HCT116 (cell line): ENCODE results near the gene IRAG1. TPM values are rescaled to one million over a fixed set of nuclear protein-coding genes. Genes with fewer than 3 reads are reported as not detected.

Source experiments
- ATAC-seq: fragments of 200-7000 bp; cut with Tn5 transposase; 2 replicates; pipeline ENCODE4 v1.9.1; 2020; ENCODE audit warnings: mild to moderate bottlenecking, moderate library complexity
- BruUV-seq: library from RNA; stranded (reverse); fragments of 400-500 nt; replicated peaks from 2 replicates; lab custom pipeline; 2021; lab: Mats Ljungman, UMichigan
- CTCF ChIA-PET: fragments of 300-600 bp; sonication (Branson Sonifier 250); formaldehyde crosslinking; loops from one replicate; lab custom pipeline; 2021; ENCODE audit warnings: antibody characterized with exemption; lab: Charles Lee
- POLR2A ChIA-PET: fragments of 300-600, 350-600 bp; sonication (Branson Sonifier 250); formaldehyde crosslinking; loops from one replicate; lab custom pipeline; 2021; ENCODE audit warnings: antibody characterized with exemption; lab: Charles Lee
- RAD21 ChIA-PET, 2 experiments: fragments of 300-600 bp; sonication (Branson Sonifier 250); formaldehyde crosslinking; loops; one replicate each; lab custom pipeline; 2023; ENCODE audit warnings: low total read pairs in 2 of 2; ENCODE audit not compliant: uncharacterized antibody in 2 of 2, unreplicated experiment in 2 of 2, low non-redundant PET in 1 of 2; lab: Charles Lee
- DNase-seq: peaks from one replicate; pipeline ENCODE4 v3.0.0-alpha.2; 2010; ENCODE audit warnings: low read depth, low spot score
- H2AFZ ChIP-seq: fragments of 200-600 bp; shearing (Covaris generic), sonication (generic); 2 replicates; pipeline ENCODE4 v1.6.1; 2017; ENCODE audit warnings: low read depth, mixed run types, mixed read lengths, antibody characterized with exemption, low read length; ENCODE audit not compliant: poor library complexity, severe bottlenecking
- H3K27ac ChIP-seq: 2 replicates; pipeline ENCODE4 v1.5.1; 2012; ENCODE audit warnings: low read depth, low read length
- H3K27me3 ChIP-seq: fragments of 200-600 bp; sonication (generic); 2 replicates; pipeline ENCODE4 v1.6.1; 2016; ENCODE audit warnings: mixed run types, low read length, mixed read lengths; ENCODE audit not compliant: insufficient read depth
- H3K36me3 ChIP-seq, 2 experiments: fragments of 200-500 bp in 1 of 2; fragments of 200-600 bp in 1 of 2; sonication (Bioruptor generic) in 1 of 2; sonication (generic) in 1 of 2; 2 replicates each; pipeline versions ENCODE4 v1.5.1 to v1.6.1; 2014 to 2016; ENCODE audit warnings: low read length in 2 of 2, inconsistent platforms in 1 of 2, mixed read lengths in 1 of 2, mixed run types in 1 of 2; ENCODE audit not compliant: insufficient read depth in 2 of 2, control insufficient read depth in 1 of 2
- H3K4me1 ChIP-seq, 2 experiments: fragments of 200-600 bp in 1 of 2; sonication (generic) in 1 of 2; 2 replicates each; pipeline versions ENCODE4 v1.5.1 to v1.6.1; 2012 to 2017; ENCODE audit warnings: low read length in 2 of 2, inconsistent platforms in 1 of 2, mild to moderate bottlenecking in 1 of 2, mixed read lengths in 1 of 2, mixed run types in 1 of 2, moderate library complexity in 1 of 2; ENCODE audit not compliant: insufficient read depth in 2 of 2, control insufficient read depth in 1 of 2
- H3K4me2 ChIP-seq: fragments of 200-600 bp; sonication (generic); 2 replicates; pipeline ENCODE4 v1.6.1; 2017; ENCODE audit warnings: mixed run types, low read length, mixed read lengths
- H3K4me3 ChIP-seq, 2 experiments: fragments of 200-600 bp in 1 of 2; sonication (generic) in 1 of 2; replicated peaks in 1 of 2; 2 replicates each; pipeline ENCODE4 v1.5.1; 2011 to 2016; ENCODE audit warnings: low read length in 2 of 2, control low read depth in 1 of 2, low read depth in 1 of 2, mild to moderate bottlenecking in 1 of 2, mixed read lengths in 1 of 2, mixed run types in 1 of 2
- H3K79me2 ChIP-seq: fragments of 200-600 bp; sonication (generic); 2 replicates; pipeline ENCODE4 v1.6.1; 2017; ENCODE audit warnings: mild to moderate bottlenecking, mixed run types, low read length, moderate library complexity, mixed read lengths; ENCODE audit not compliant: insufficient read depth
- H3K9ac ChIP-seq: fragments of 200-600 bp; sonication (generic); 2 replicates; pipeline ENCODE4 v1.6.1; 2016; ENCODE audit warnings: low read length, mixed read lengths
- H3K9me2 ChIP-seq: fragments of 200-600 bp; sonication (generic), shearing (Covaris generic); 2 replicates; pipeline ENCODE4 v1.6.1; 2017; ENCODE audit warnings: mixed run types, mild to moderate bottlenecking, moderate library complexity; ENCODE audit not compliant: insufficient read depth
- H3K9me3 ChIP-seq, 2 experiments: fragments of 200-500 bp in 1 of 2; fragments of 200-600 bp in 1 of 2; sonication (Bioruptor generic) in 1 of 2; sonication (generic) in 1 of 2; 2 replicates each; pipeline ENCODE4 v1.6.1; 2014 to 2017; ENCODE audit warnings: low read length in 2 of 2, mixed read lengths in 2 of 2, inconsistent platforms in 1 of 2, low read depth in 1 of 2, mild to moderate bottlenecking in 1 of 2, mixed run types in 1 of 2, moderate library complexity in 1 of 2; ENCODE audit not compliant: control insufficient read depth in 1 of 2, insufficient read depth in 1 of 2
- H4K20me1 ChIP-seq: fragments of 200-600 bp; sonication (generic), shearing (Covaris generic); 2 replicates; pipeline ENCODE4 v1.6.1; 2017; ENCODE audit warnings: mixed run types, mild to moderate bottlenecking, moderate library complexity; ENCODE audit not compliant: insufficient read depth
- EZH2 ChIP-seq: fragments of 200-600 bp; sonication (generic); IDR thresholded peaks from 2 replicates; pipeline ENCODE4 v1.6.1; 2017; ENCODE audit warnings: antibody characterized with exemption, mixed run types
- JUND ChIP-seq: IDR thresholded peaks from 2 replicates; pipeline ENCODE4 v1.6.1; 2012
- POLR2AphosphoS5 ChIP-seq: IDR thresholded peaks from 2 replicates; pipeline ENCODE4 v1.6.1; 2011; ENCODE audit warnings: mild to moderate bottlenecking, low read depth, low read length, moderate library complexity
- RAD21 ChIP-seq: IDR thresholded peaks from 2 replicates; pipeline ENCODE4 v1.6.1; 2012; ENCODE audit warnings: low read depth, mild to moderate bottlenecking
- SIN3A ChIP-seq: IDR thresholded peaks from 2 replicates; pipeline ENCODE4 v1.6.1; 2012; ENCODE audit warnings: low read depth
- SRF ChIP-seq: IDR thresholded peaks from 2 replicates; pipeline ENCODE4 v1.6.1; 2012; ENCODE audit warnings: low read depth
- YY1 ChIP-seq: IDR thresholded peaks from 2 replicates; pipeline ENCODE4 v1.6.1; 2011; ENCODE audit warnings: low read length, low read depth, moderate library complexity, mild to moderate bottlenecking; ENCODE audit not compliant: insufficient replicate concordance; ENCODE audit errors: extremely low read depth
- intact Hi-C: fragments of 100-400 bp; cut with micrococcal nuclease; formaldehyde crosslinking; loops from 2 replicates; pipeline ENCODE4 v1.10.0; 2022
- total RNA-seq: library from RNA; stranded (reverse); gene quantifications from one replicate; pipeline ENCODE4 v1.2.1, GENCODE V29; 2021; ENCODE audit not compliant: unreplicated experiment
- TF ChIP-seq, protein P1 (sequence below): IDR thresholded peaks from 2 replicates; pipeline ENCODE4 v1.6.1; 2012; ENCODE audit warnings: low read depth

Gene IRAG1
- total RNA-seq, 1 experiment from 2014 or later = 3.7 TPM

DNA sequence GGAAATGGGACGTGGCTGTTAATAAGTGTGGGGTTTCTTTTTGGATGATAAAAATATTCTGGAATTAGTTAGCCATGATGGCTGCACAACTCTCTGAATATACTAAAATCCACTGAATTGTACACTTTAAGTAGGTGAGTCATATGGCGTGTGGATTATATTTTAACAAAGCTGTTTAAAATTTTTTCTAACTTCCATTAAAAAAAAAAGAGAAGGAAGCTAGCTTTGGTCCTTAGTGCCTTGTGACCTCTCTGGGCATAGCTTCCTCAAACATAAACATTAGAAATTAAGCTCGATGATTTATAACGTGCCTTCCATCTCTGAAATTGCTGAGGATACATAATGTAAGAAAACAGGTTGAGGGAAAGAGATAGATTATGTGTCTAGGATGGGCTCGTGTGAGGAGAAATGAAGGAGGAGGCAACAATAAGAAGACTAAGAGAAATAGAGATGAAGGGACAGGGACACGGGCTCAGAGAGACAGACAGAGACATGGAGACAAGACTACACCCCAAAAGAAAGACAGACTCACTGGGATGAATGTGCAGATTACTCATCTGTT, 20.0 kb downstream of the IRAG1 start (continued):
- TF ChIP-seq, protein P1, sequence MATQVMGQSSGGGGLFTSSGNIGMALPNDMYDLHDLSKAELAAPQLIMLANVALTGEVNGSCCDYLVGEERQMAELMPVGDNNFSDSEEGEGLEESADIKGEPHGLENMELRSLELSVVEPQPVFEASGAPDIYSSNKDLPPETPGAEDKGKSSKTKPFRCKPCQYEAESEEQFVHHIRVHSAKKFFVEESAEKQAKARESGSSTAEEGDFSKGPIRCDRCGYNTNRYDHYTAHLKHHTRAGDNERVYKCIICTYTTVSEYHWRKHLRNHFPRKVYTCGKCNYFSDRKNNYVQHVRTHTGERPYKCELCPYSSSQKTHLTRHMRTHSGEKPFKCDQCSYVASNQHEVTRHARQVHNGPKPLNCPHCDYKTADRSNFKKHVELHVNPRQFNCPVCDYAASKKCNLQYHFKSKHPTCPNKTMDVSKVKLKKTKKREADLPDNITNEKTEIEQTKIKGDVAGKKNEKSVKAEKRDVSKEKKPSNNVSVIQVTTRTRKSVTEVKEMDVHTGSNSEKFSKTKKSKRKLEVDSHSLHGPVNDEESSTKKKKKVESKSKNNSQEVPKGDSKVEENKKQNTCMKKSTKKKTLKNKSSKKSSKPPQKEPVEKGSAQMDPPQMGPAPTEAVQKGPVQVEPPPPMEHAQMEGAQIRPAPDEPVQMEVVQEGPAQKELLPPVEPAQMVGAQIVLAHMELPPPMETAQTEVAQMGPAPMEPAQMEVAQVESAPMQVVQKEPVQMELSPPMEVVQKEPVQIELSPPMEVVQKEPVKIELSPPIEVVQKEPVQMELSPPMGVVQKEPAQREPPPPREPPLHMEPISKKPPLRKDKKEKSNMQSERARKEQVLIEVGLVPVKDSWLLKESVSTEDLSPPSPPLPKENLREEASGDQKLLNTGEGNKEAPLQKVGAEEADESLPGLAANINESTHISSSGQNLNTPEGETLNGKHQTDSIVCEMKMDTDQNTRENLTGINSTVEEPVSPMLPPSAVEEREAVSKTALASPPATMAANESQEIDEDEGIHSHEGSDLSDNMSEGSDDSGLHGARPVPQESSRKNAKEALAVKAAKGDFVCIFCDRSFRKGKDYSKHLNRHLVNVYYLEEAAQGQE = no peak
- no peak for TF ChIP-seq JUND
- TF ChIP-seq, all 23 proteins: peak for 0

DNA sequence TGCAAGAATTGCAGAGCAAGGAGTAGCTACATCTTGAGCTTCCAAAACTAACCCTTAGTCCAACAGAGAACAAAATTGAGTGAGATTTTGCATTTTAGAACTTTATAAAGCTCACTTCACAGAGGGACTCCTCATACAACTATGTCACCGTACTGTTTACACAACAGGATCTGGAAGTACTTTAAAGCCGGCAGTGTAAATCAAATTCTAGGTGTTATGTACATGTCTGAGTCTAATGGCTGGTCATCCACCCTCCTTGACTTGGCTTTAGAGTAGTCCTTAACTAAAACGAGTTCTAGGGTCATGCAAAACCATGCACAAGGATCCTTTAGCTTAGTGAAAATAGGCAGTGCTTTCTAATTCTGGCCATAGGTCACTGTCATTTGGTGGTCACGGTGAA, 23.5 kb downstream of the IRAG1 start:
- H4K20me1 ChIP-seq = no peaks in the 10 kb centered on the region
- 0 out of 4 replicates have a peak overlapping the region, but pooled peaks of 1 of the 2 experiments have one; percentile 21 for H3K4me3 ChIP-seq
- CTCF ChIA-PET = interaction anchor here (1.0 kb wide), 1 partner anchor 18 kb away, joined by 4 read pairs; no protein-coding TSS in a partner anchor
- DNase-seq = no peak
- RAD21 ChIA-PET = no interaction called here
- BruUV-seq = no TSS peak
- H3K4me2 ChIP-seq = peak overlapping the region; percentile 56
- H2AFZ ChIP-seq = no peak overlapping the region
- no peaks in the 10 kb centered on the region for H3K79me2 ChIP-seq
- H3K9me3 ChIP-seq = no peaks in the 10 kb centered on the region
- peak; percentile 13 for ATAC-seq
- H3K4me1 ChIP-seq = peaks cover 70 to 89% of the 10 kb centered on the region in 2 experiments
- POLR2A ChIA-PET = interaction anchor here (0.6 to 1.7 kb wide), 4 partner anchors 10 to 366 kb away, joined by 3 to 9 read pairs (median 4); no protein-coding TSS in a partner anchor
- no peaks in the 10 kb centered on the region for H3K27me3 ChIP-seq
- H3K9ac ChIP-seq = peak overlapping the region; percentile 53
- intact Hi-C loops = no loop called here
- peak overlapping the region; percentile 100 for H3K27ac ChIP-seq
- 0 out of 4 replicates have a peak, but pooled peaks cover 0 to 3% of the 10 kb centered on the region in 2 experiments for H3K36me3 ChIP-seq
- H3K9me2 ChIP-seq = no peaks in the 10 kb centered on the region
- TF ChIP-seq SIN3A (no peak), YY1 (no peak), RAD21 (no peak), SRF (no peak), EZH2 (no peak), POLR2AphosphoS5 (no peak), JUND (no peak)
